Mucosa of descending colon (tissue), 3 donors: ENCODE data around the gene KLHL41. TPM values are rescaled to one million over a fixed set of nuclear protein-coding genes. Genes with fewer than 3 reads are reported as not detected.
A peak's percentile ranks its signal among the peaks of the same experiment; 100 is the strongest.
"Not testable (repeated sequence)": the region's sequence is repeated elsewhere in the genome, so short reads cannot be mapped to it uniquely, and the experiment has no call there.

Experiments
- ATAC-seq: fragments of 200-7000 bp; cut with Tn5 transposase; one replicate; pipeline ENCODE4 v1.9.1; 2020; ENCODE audit warnings: mild to moderate bottlenecking, moderate library complexity
- DNase-seq, 3 donors: peaks; one replicate each; pipeline ENCODE4 v3.0.0-alpha.2; 2020
- H3K36me3 ChIP-seq: fragments of 200-600 bp; one replicate; pipeline ENCODE4 v1.8.0; 2021; ENCODE audit warnings: low read depth, mild to moderate bottlenecking
- H3K4me1 ChIP-seq: fragments of 200-600 bp; one replicate; pipeline ENCODE4 v1.8.0; 2021; ENCODE audit warnings: low read depth, mild to moderate bottlenecking
- H3K4me3 ChIP-seq: fragments of 200-600 bp; one replicate; pipeline ENCODE4 v1.8.0; 2021; ENCODE audit warnings: mild to moderate bottlenecking
- H3K9me3 ChIP-seq: fragments of 200-600 bp; one replicate; pipeline ENCODE4 v1.8.0; 2021; ENCODE audit warnings: mild to moderate bottlenecking
- intact Hi-C, 2 donors: fragments of 100-400 bp; cut with DNase I in 1 of 2; cut with micrococcal nuclease in 1 of 2; formaldehyde crosslinking; loops; one replicate each; pipeline versions ENCODE4 v1.11.0 to v1.11.1; 2022; cut with DNase I, micrococcal nuclease
- total RNA-seq, 3 donors: library from RNA; stranded (reverse); fragmentation: NEBNext Ultra II Directional in 2 of 3; extraction: Animal tissue kit (Norgen Biotek cat#: 25700) in 2 of 3; gene quantifications; one replicate each; pipeline versions ENCODE4 v1.2.1 to v1.2.4, GENCODE V29; 2021 to 2023
- TF ChIP-seq, protein P1 (sequence below): fragments of 200-600 bp; IDR thresholded peaks from one replicate; pipeline ENCODE4 v1.8.0; 2022; ENCODE audit warnings: antibody characterized with exemption, mild to moderate bottlenecking
- donor health status: DM: no; HTN: no; CAD: no; lungs with moderate emphysema.
- donor health status: DM: no; HTN: no; CAD: no.
- donor health status: DM: no; HTN: yes; CAD: no.

The KLHL41 gene
- total RNA-seq, 3 donors from 2014 or later: 1.1 to 1.5 (median 1.1) TPM

DNA sequence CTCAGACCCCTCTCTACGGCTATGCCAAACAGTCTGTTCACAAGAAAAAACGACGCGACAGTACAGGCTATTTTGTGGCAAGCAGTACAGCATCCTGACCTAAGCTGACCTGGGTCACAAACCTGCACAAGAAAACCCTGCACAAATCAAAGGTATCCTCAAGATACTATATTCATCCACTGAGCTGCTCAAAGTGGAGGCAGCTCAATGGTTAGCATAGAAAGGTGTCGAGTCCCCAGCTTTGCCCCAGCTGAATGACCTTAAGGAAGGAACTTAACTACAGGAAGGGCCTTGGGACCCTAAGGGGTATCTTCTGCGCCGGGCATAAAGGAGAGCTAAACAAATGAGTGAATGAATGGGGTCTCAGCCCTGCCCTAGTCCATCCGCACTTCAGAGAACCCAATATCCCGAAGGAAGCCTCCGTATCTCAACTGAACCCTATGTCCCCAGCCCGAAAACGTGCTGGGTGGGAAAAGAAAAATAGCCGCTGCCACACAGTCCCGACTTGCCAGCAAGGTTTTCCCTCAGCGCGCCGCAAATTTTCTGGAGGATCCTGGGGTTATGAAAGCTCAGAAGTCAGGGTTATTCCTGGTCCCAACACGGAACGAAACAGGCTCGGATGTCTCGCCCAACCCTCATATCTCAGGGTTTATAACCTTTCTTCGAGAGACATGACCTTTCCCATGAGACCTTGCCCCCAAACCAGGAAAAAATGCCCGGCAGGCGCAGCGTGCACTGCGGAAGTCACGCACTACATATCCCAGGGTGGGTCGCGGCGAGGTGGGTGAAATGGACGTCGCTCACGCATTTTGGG lies 63.9 kb downstream of the KLHL41 start, which contains the start of gene FASTKD1:
Gene FASTKD1 (minus strand): TSS at position 706 of the 814 bp plus-strand sequence. CDS start 1,836 bp downstream, outside the sequence.
- Histone ChIP-seq H3K9me3 (no peaks in the 10 kb centered on the region), H3K4me1 (peaks cover 24% of the 10 kb centered on the region), H3K4me3 (peak within 1 kb of the TSS; percentile 57), H3K36me3 (no peaks in the 10 kb centered on the region)
- intact Hi-C loops: no loop called here
- peak; percentile 94 to 95 (median 95) for DNase-seq
- ATAC-seq: peak; percentile 100
- TF ChIP-seq, protein P1, sequence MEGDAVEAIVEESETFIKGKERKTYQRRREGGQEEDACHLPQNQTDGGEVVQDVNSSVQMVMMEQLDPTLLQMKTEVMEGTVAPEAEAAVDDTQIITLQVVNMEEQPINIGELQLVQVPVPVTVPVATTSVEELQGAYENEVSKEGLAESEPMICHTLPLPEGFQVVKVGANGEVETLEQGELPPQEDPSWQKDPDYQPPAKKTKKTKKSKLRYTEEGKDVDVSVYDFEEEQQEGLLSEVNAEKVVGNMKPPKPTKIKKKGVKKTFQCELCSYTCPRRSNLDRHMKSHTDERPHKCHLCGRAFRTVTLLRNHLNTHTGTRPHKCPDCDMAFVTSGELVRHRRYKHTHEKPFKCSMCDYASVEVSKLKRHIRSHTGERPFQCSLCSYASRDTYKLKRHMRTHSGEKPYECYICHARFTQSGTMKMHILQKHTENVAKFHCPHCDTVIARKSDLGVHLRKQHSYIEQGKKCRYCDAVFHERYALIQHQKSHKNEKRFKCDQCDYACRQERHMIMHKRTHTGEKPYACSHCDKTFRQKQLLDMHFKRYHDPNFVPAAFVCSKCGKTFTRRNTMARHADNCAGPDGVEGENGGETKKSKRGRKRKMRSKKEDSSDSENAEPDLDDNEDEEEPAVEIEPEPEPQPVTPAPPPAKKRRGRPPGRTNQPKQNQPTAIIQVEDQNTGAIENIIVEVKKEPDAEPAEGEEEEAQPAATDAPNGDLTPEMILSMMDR: no peak

DNA sequence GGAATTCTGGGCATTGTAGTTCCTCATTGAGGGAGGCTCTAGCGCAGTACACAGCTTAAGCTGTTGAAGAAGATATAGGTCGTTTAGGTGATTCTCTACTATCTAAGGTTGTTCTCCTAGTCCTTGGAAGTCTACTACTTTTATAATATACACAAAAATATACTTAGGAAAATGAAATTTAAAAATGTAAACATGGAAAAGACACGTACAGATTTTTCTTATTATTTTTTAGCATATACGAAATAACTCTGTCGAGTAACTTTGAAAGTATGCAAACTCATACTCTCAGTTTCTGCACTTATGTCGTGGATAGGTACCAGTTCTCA lies 64.4 kb downstream of the KLHL41 start:
- TF ChIP-seq, protein P1: no peak
- no peaks in the 10 kb centered on the region for H3K9me3 ChIP-seq
- no peak for DNase-seq
- H3K4me3 ChIP-seq: peak overlapping the region; percentile 57
- peaks cover 24% of the 10 kb centered on the region for H3K4me1 ChIP-seq
- H3K36me3 ChIP-seq: no peaks in the 10 kb centered on the region
- intact Hi-C loops: no loop called here
- no peak for ATAC-seq

DNA sequence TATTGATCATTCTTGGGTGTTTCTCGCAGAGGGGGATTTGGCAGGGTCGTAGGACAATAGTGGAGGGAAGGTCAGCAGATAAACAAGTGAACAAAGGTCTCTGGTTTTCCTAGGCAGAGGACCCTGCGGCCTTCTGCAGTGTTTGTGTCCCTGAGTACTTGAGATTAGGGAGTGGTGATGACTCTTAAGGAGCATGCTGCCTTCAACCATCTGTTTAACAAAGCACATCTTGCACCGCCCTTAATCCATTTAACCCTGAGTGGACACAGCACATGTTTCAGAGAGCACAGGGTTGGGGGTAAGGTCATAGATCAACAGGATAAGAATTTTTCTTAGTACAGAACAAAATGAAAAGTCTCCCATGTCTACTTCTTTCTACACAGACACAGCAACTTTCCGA lies 65.0 kb downstream of the KLHL41 start:
- H3K9me3 ChIP-seq, DNase-seq, ATAC-seq, intact Hi-C loops, H3K4me3 ChIP-seq, H3K36me3 ChIP-seq: not testable (repeated sequence)
- H3K4me1 ChIP-seq: peaks cover 24% of the 10 kb centered on the region

DNA sequence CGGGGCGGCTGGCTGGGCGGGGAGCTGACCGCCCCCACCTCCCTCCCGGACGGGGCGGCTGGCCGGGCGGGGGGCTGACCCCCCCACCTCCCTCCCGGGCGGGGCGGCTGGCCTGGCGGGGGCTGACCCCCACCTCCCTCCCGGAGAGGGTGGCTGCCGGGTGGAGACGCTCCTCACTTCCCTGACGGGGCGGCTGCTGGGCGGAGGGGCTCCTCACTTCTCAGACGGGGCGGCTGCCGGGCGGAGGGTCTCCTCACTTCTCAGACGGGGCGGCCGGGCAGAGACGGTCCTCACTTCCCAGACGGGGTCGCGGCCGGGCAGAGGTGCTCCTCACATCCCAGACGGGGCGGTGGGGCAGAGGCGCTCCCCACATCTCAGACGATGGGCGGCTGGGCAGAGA lies 65.8 kb downstream of the KLHL41 start:
- DNase-seq: peak in 1 of 3 donors; percentile 56
- H3K4me3 ChIP-seq, ATAC-seq, intact Hi-C loops, H3K9me3 ChIP-seq, H3K36me3 ChIP-seq: not testable (repeated sequence)
- H3K4me1 ChIP-seq: peaks cover 22% of the 10 kb centered on the region

Other genes with a start within 250 kb of the KLHL41 start
- under 1 TPM in 1 of 3 donors, not detected in 2; 0.06 TPM for gene LRP2, start 147.2 kb upstream of the KLHL41 start, total RNA-seq
- gene BBS5, start 30.2 kb upstream of the KLHL41 start, total RNA-seq: 1 to 10 TPM; 2.7 to 7.1 (median 4.4) TPM
- gene FASTKD1, start 64.2 kb downstream of the KLHL41 start, total RNA-seq: 10 to 100 TPM; 44.4 to 70.5 (median 58.6) TPM
- 10 to 100 TPM; 45.8 to 66.9 (median 49.2) TPM for gene PPIG, start 74.6 kb downstream of the KLHL41 start, total RNA-seq
- gene CFAP210, start 184.7 kb downstream of the KLHL41 start, total RNA-seq: not detected
- gene PHOSPHO2, start 184.8 kb downstream of the KLHL41 start, total RNA-seq: 10 to 100 TPM in 2 of 3 donors, 1 to 10 TPM in 1; 7.3 to 11.4 (median 10.7) TPM
- 10 to 100 TPM; 12.1 to 57.4 (median 13.1) TPM for gene KLHL23, start 224.1 kb downstream of the KLHL41 start, total RNA-seq